H1 (cell line): ENCODE results near the gene NDUFS3. TPM values are rescaled to one million over a fixed set of nuclear protein-coding genes. Genes with fewer than 3 reads are reported as not detected.

Experiments
- RBBP5 ChIP-seq: IDR thresholded peaks from 2 replicates; pipeline ENCODE4 v1.7.1; 2012; ENCODE audit warnings: low read depth, mild to moderate bottlenecking, inconsistent platforms, low read length, moderate library complexity, borderline replicate concordance
- polyA plus RNA-seq, 7 experiments: library from polyadenylated mRNA; depleted of rRNA in 3 of 7; stranded (reverse) in 5 of 7; unstranded in 2 of 7; fragments of >200 nt in 5 of 7; fragments of 200-250 nt in 2 of 7; gene quantifications; 1 replicate in 5 of 7; 2 replicates in 1 of 7; 4 replicates in 1 of 7; pipeline versions ENCODE4 v1.2.1 to v1.2.3, GENCODE V29; 2011 to 2013; ENCODE audit warnings: missing spikeins in 2 of 7, mixed read lengths in 2 of 7
- total RNA-seq: library from RNA; stranded (reverse); fragmentation: NEBNext Ultra II Directional; extraction: Animal tissue kit (Norgen Biotek cat#: 25700); gene quantifications from 2 replicates; pipeline ENCODE4 v1.2.1, GENCODE V29; 2021

The NDUFS3 gene
- total and polyA plus RNA-seq, 2 of the 8 experiments (the other 6 are each of a cell fraction or from before 2014, with no cell fraction given), result 135 to 241 TPM

- TF ChIP-seq RBBP5, result no peak
Observed at GRCh38 chr11:47570651-47571356, 8.1 kb upstream of the NDUFS3 start (continued).
